Common myeloid progenitor, CD34-positive (primary cell): Measurements from ENCODE around the gene ECHS1.

Source experiments
- CTCF ChIA-PET: fragments of 350-600 bp; sonication (Branson Sonifier 250); formaldehyde crosslinking; loops from one replicate; lab custom pipeline; 2021; ENCODE audit warnings: antibody characterized with exemption; lab: Charles Lee
- POLR2A ChIA-PET: fragments of 350-600 bp; sonication (Branson Sonifier 250); formaldehyde crosslinking; loops from one replicate; lab custom pipeline; 2021; ENCODE audit warnings: antibody characterized with exemption; lab: Charles Lee
- DNase-seq, 3 donors: peaks; one replicate each; pipeline versions ENCODE4 v3.0.0 to v3.0.0-alpha.2; 2013
- H3K27ac ChIP-seq, 2 experiments: 1 replicate in 1 of 2; 2 replicates in 1 of 2; pipeline ENCODE4 v1.7.0; 2013; ENCODE audit warnings: inconsistent platforms in 2 of 2, low read length in 2 of 2, mild to moderate bottlenecking in 2 of 2, low read depth in 1 of 2, moderate library complexity in 1 of 2; ENCODE audit not compliant: severe bottlenecking in 2 of 2, insufficient read depth in 1 of 2, poor library complexity in 1 of 2
- H3K27me3 ChIP-seq, 5 experiments: replicated peaks in 2 of 5; 1 replicate in 3 of 5; 2 replicates in 2 of 5; pipeline versions ENCODE4 v1.6.1 to v1.7.0; 2013; ENCODE audit warnings: low read length in 4 of 5, mild to moderate bottlenecking in 2 of 5, moderate library complexity in 2 of 5, inconsistent platforms in 1 of 5; ENCODE audit not compliant: insufficient read depth in 5 of 5, control insufficient read depth in 4 of 5
- H3K36me3 ChIP-seq, 4 experiments: 1 replicate in 2 of 4; 2 replicates in 2 of 4; pipeline versions ENCODE4 v1.6.1 to v1.7.0; 2013; ENCODE audit warnings: low read length in 3 of 4, control low read depth in 1 of 4, mild to moderate bottlenecking in 1 of 4; ENCODE audit not compliant: control insufficient read depth in 4 of 4, insufficient read depth in 4 of 4
- H3K4me1 ChIP-seq, 4 experiments: 1 replicate in 3 of 4; 2 replicates in 1 of 4; pipeline versions ENCODE4 v1.6.1 to v1.7.1; 2013; ENCODE audit warnings: low read length in 3 of 4, mild to moderate bottlenecking in 3 of 4, control low read depth in 1 of 4, inconsistent platforms in 1 of 4, moderate library complexity in 1 of 4; ENCODE audit not compliant: control insufficient read depth in 4 of 4, insufficient read depth in 4 of 4; ENCODE audit errors: control extremely low read depth in 1 of 4
- H3K4me3 ChIP-seq, 7 experiments: 1 replicate in 4 of 7; 2 replicates in 3 of 7; pipeline versions ENCODE4 v1.5.1 to v1.7.0; 2013; ENCODE audit warnings: mild to moderate bottlenecking in 7 of 7, low read length in 6 of 7, moderate library complexity in 6 of 7, inconsistent platforms in 2 of 7, low read depth in 2 of 7, control low read depth in 1 of 7; ENCODE audit not compliant: insufficient read depth in 4 of 7, control insufficient read depth in 1 of 7; ENCODE audit errors: extremely low read depth in 1 of 7
- H3K9me3 ChIP-seq, 5 experiments: 1 replicate in 4 of 5; 2 replicates in 1 of 5; pipeline versions ENCODE4 v1.6.1 to v1.7.1; 2013; ENCODE audit warnings: low read length in 4 of 5, mild to moderate bottlenecking in 2 of 5, inconsistent platforms in 1 of 5, low read depth in 1 of 5, moderate library complexity in 1 of 5; ENCODE audit not compliant: control insufficient read depth in 4 of 5, insufficient read depth in 2 of 5; ENCODE audit errors: control extremely low read depth in 1 of 5
- WGBS: methylation state at CpG from one replicate; pipeline ENCODE4 v1.1.5; 2013; ENCODE audit not compliant: insufficient coverage; 5-methylcytosine and 5-hydroxymethylcytosine counted together

The ECHS1 gene

GRCh38 chr10:133366751-133367150 lies 6.4 kb downstream of the ECHS1 start:
- 98% methylated on average over 10 of the region's 13 CpGs for WGBS
- peaks cover 9 to 77% (median 55%) of the 10 kb centered on the region in 4 experiments for H3K36me3 ChIP-seq
- CTCF ChIA-PET: no interaction called here

DNA sequence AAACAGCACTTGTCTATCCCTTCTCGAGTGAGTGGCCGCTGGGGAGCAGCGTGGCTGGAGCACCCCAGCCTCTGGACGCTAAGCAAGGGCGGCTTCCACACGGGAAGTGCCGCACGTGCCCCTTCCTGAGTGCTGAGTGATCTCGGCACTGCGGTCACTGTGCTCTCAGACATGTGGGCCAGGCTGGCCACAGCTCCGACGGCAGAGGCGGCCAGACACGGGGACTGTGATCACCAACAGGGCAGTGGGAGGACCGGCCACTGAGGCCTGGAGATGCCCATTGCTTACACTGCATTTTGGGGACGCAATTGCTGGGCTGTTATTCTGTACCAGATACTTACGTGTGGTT lies 7.0 kb downstream of the ECHS1 start:
- H3K27me3 ChIP-seq: no peaks in the 10 kb centered on the region
- H3K9me3 ChIP-seq: no peaks in the 10 kb centered on the region
- ChIA-PET CTCF (no interaction called here), POLR2A (no interaction called here)
- no peak overlapping the region for H3K4me3 ChIP-seq
- WGBS: 89% methylated on average over 17 of the region's 17 CpGs
- H3K27ac ChIP-seq: no peak overlapping the region
- H3K36me3 ChIP-seq: peaks cover 9 to 73% (median 54%) of the 10 kb centered on the region in 4 experiments
- H3K4me1 ChIP-seq: no peaks in the 10 kb centered on the region
- DNase-seq: no peak

More at GRCh38 chr10:133366751-133367150, 6.4 kb downstream of the ECHS1 start:
- Histone ChIP-seq H3K4me3 (no peak overlapping the region), H3K27me3 (no peaks in the 10 kb centered on the region), H3K9me3 (no peaks in the 10 kb centered on the region), H3K27ac (no peak overlapping the region), H3K4me1 (no peaks in the 10 kb centered on the region)
- POLR2A ChIA-PET: no interaction called here
- DNase-seq: no peak

DNA sequence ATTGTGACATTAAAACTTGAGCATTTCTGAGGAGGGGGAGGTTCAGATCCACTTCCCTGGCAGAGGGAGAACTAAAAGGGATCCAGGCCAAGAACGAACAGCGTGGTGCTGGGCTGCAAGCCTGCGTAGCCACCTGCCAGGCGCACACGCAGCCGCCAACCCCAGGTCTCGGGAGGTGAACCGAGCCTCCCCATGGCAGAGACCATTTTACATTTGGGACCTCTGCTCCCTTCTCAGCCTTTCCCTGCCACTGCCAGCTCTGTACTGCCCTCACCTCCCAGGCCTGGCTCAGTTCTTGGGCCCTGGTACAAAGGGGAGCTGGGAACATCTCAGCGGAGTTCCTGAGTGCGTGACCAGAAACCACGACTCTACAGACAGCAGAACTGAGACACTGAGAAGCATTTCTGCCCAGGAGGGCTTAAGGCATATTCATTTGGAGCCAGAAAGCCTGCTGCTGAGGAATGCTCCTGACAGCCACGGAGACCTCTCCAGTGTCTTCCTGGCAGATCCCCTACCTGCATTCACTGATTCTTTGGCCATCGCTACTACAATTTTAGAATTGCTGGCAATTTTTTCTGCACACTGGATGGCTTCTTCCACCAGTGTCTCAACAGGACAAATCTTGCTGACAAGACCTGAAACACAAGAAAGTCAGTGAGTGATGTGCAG lies 7.6 kb downstream of the ECHS1 start:
- Histone ChIP-seq H3K27me3 (no peaks in the 10 kb centered on the region), H3K4me3 (no peak overlapping the region), H3K9me3 (no peaks in the 10 kb centered on the region), H3K27ac (no peak overlapping the region), H3K36me3 (peaks cover 9 to 71% (median 52%) of the 10 kb centered on the region in 4 experiments), H3K4me1 (no peaks in the 10 kb centered on the region)
- ChIA-PET POLR2A (no interaction called here), CTCF (no interaction called here)
- WGBS: 88% methylated on average over 12 of the region's 13 CpGs
- DNase-seq: no peak

DNA sequence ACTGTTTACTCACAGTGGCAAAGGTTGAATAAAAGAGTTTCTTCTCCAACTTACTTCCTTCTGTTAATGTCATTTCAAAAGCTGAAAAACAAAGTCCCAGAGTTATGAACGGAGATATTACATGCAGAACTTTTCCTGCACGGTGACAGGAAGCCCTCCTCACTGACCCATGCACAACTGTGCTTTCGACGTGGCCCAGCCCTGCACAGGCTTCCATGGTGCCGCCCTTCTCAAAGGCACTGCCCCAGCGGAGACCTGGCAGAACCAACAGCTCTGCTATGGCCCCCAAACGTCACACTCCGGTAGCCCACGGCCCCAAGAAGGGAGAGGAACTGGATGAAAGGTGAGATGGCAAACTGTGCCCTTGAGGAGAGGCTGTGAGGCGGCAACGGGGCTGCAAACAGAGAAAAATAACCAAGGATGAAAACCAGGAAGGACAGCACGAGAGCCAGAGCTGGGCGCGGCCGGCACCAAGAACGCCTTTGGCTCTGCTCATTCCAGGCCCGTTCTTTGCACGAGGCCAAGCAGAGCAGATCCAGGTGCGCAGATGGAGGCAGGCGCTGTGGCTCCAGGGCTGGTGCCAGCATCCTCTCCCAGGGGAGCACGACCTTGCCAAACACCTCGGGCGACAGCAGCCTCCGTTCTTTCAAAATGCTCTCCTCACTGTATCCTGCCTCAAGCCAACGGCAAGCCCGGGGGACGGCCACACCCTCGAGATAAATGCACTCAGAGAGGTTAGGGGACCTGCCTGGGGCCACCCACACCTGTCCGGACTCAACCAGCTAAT lies 8.3 kb downstream of the ECHS1 start:
- Histone ChIP-seq H3K36me3 (peaks cover 9 to 63% (median 46%) of the 10 kb centered on the region in 4 experiments), H3K4me1 (no peaks in the 10 kb centered on the region), H3K9me3 (no peaks in the 10 kb centered on the region), H3K27me3 (no peaks in the 10 kb centered on the region), H3K4me3 (no peak overlapping the region), H3K27ac (no peak overlapping the region)
- ChIA-PET CTCF (interaction anchor here (1.0 kb wide), 1 partner anchor 35 kb away, joined by 3 read pairs; no protein-coding TSS in a partner anchor), POLR2A (no interaction called here)
- no peak for DNase-seq
- WGBS: 97% methylated on average over 28 of the region's 29 CpGs

DNA sequence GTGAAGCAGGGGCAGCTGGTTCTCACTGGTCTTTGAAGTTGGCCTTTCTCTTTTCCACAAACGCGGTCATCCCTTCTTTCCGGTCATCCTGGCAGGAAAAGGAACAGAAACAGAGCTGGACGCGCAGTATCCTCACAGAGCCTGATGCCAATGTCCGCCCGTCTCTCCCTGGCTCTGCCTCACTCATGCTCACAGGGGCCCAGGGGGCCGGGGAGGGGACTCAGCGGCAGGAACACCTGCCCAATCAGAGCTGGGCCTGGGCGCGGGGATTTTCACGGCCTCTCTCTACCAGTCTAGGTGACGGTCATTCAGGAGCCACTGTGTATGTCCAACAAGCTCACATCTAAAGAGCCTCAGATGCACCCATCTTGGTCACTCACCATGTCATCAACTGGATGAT lies 10.3 kb downstream of the ECHS1 start:
- no peaks in the 10 kb centered on the region for H3K9me3 ChIP-seq
- H3K27me3 ChIP-seq: no peaks in the 10 kb centered on the region
- ChIA-PET POLR2A (no interaction called here), CTCF (interaction anchor here (0.9 to 1.2 kb wide), 2 partner anchors 33 to 34 kb away, joined by 3 read pairs; no protein-coding TSS in a partner anchor)
- H3K4me1 ChIP-seq: no peaks in the 10 kb centered on the region
- DNase-seq: no peak
- H3K27ac ChIP-seq: no peak overlapping the region
- 95% methylated on average over 12 of the region's 13 CpGs for WGBS
- peaks cover 7 to 45% (median 30%) of the 10 kb centered on the region in 4 experiments for H3K36me3 ChIP-seq
- H3K4me3 ChIP-seq: no peak overlapping the region

- H3K4me1 ChIP-seq: peaks cover 0 to 6% (median 4%) of the 10 kb centered on the region in 4 experiments
- POLR2A ChIA-PET: interaction anchor here (0.6 kb wide), 1 partner anchor 200 kb away, joined by 4 read pairs; no protein-coding TSS in a partner anchor
- H3K27me3 ChIP-seq: no peaks in the 10 kb centered on the region
- no peak for DNase-seq
- 88% methylated on average over 15 of the region's 18 CpGs for WGBS
- CTCF ChIA-PET: interaction anchor here (0.9 to 2.4 kb wide), 5 partner anchors 9 to 33 kb away, joined by 3 to 12 read pairs (median 3); partner anchors contain the start of gene ECHS1
- peaks cover 7 to 43% (median 28%) of the 10 kb centered on the region in 4 experiments for H3K36me3 ChIP-seq
- no peak overlapping the region for H3K27ac ChIP-seq
- H3K4me3 ChIP-seq: no peak overlapping the region
- no peaks in the 10 kb centered on the region for H3K9me3 ChIP-seq
These were observed 11.2 kb downstream of the ECHS1 start for GRCh38 chr10:133361773-133362441.
